HL-60 (cell line): ENCODE data around the gene DPEP2NB.

Source experiments
- CTCF ChIP-seq: IDR thresholded peaks from one replicate; pipeline ENCODE4 v1.5.1; 2011; ENCODE audit warnings: low read length, control low read depth, inconsistent platforms; ENCODE audit not compliant: insufficient read depth
- GABPA ChIP-seq: IDR thresholded peaks from 2 replicates; pipeline ENCODE4 v1.6.1; 2012; ENCODE audit warnings: low read depth
- POLR2AphosphoS5 ChIP-seq: IDR thresholded peaks from 2 replicates; pipeline ENCODE4 v1.6.1; 2012; ENCODE audit warnings: low read depth
- REST ChIP-seq: IDR thresholded peaks from 2 replicates; pipeline ENCODE4 v1.6.1; 2012; ENCODE audit warnings: low read depth; ENCODE audit not compliant: insufficient replicate concordance

- TF ChIP-seq CTCF = no peak
- TF ChIP-seq POLR2AphosphoS5 = no peak
- TF ChIP-seq REST = no peak
- TF ChIP-seq GABPA = no peak
Observed at GRCh38 chr16:68021490-68021889, 5.8 kb upstream of the DPEP2NB start.
